Neural cell (in vitro differentiated cells): ENCODE results near the gene CRISP3. TPM values are rescaled to one million over a fixed set of nuclear protein-coding genes. Genes with fewer than 3 reads are reported as not detected.

ENCODE experiments used
- H2AFZ ChIP-seq: fragments of 200-600, 300-800 bp; sonication (generic), shearing (Covaris generic); 2 replicates; pipeline ENCODE4 v1.6.0; 2014; ENCODE audit warnings: low read depth, mild to moderate bottlenecking, antibody characterized with exemption, low read length, moderate library complexity
- H3F3A ChIP-seq: fragments of 200-600 bp; shearing (Covaris generic); 2 replicates; pipeline ENCODE4 v1.6.1; 2016; ENCODE audit warnings: mild to moderate bottlenecking, moderate library complexity, mixed read lengths, antibody characterized with exemption, low read length; ENCODE audit not compliant: insufficient read depth, poor library complexity, severe bottlenecking
- H3K27ac ChIP-seq: fragments of 200-600, 300-800 bp; sonication (generic), shearing (Covaris generic); 2 replicates; pipeline ENCODE4 v1.5.1; 2014; ENCODE audit warnings: mild to moderate bottlenecking, low read length, moderate library complexity
- H3K27me3 ChIP-seq: fragments of 300-800, 200-600 bp; sonication (generic), shearing (Covaris generic); 2 replicates; pipeline ENCODE4 v1.6.0; 2014; ENCODE audit warnings: mild to moderate bottlenecking, low read depth, low read length, moderate library complexity; ENCODE audit not compliant: insufficient read depth
- H3K36me3 ChIP-seq: fragments of 300-800, 200-600 bp; sonication (generic), shearing (Covaris generic); 2 replicates; pipeline ENCODE4 v1.5.1; 2014; ENCODE audit warnings: mild to moderate bottlenecking, antibody characterized with exemption, low read length, moderate library complexity; ENCODE audit not compliant: insufficient read depth
- H3K4me2 ChIP-seq: fragments of 300-800, 200-600 bp; sonication (generic), shearing (Covaris generic); 2 replicates; pipeline ENCODE4 v1.6.0; 2014; ENCODE audit warnings: mild to moderate bottlenecking, low read length
- H3K4me3 ChIP-seq: fragments of 300-800, 200-600 bp; sonication (generic), shearing (Covaris generic); 2 replicates; pipeline ENCODE4 v1.5.1; 2014; ENCODE audit warnings: mild to moderate bottlenecking, low read length, moderate library complexity
- H3K79me2 ChIP-seq: fragments of 200-600 bp; shearing (Covaris generic); replicated peaks from 2 replicates; pipeline ENCODE4 v1.6.0; 2014; ENCODE audit warnings: mild to moderate bottlenecking, low read length, moderate library complexity; ENCODE audit not compliant: insufficient read depth
- H3K9ac ChIP-seq: fragments of 300-800, 200-600 bp; sonication (generic), shearing (Covaris generic); 2 replicates; pipeline ENCODE4 v1.6.1; 2016; ENCODE audit warnings: mild to moderate bottlenecking, low read length, mixed read lengths
- H3K9me2 ChIP-seq: fragments of 200-600 bp; shearing (Covaris generic); 2 replicates; pipeline ENCODE4 v1.6.1; 2016; ENCODE audit warnings: mild to moderate bottlenecking, low read length, mixed read lengths; ENCODE audit not compliant: insufficient read depth
- H3K9me3 ChIP-seq: fragments of 200-600, 300-800 bp; sonication (generic), shearing (Covaris generic); 2 replicates; pipeline ENCODE4 v1.6.1; 2016; ENCODE audit warnings: mild to moderate bottlenecking, mixed run types, low read length, moderate library complexity, mixed read lengths
- H4K20me1 ChIP-seq: fragments of 200-600 bp; shearing (Covaris generic); 2 replicates; pipeline ENCODE4 v1.6.1; 2016; ENCODE audit warnings: mild to moderate bottlenecking, mixed run types; ENCODE audit not compliant: insufficient read depth
- EP300 ChIP-seq: fragments of 450-650 bp; conservative IDR thresholded peaks from 2 replicates; pipeline ENCODE4 v1.6.1; 2014; ENCODE audit warnings: antibody characterized with exemption, mild to moderate bottlenecking, moderate library complexity; ENCODE audit not compliant: poor library complexity, severe bottlenecking
- EZH2 ChIP-seq: fragments of 200-600, 300-800 bp; shearing (Covaris generic), sonication (generic); IDR thresholded peaks from 2 replicates; pipeline ENCODE4 v1.6.1; 2014; ENCODE audit warnings: antibody characterized with exemption, low read length, borderline replicate concordance, mild to moderate bottlenecking; ENCODE audit not compliant: insufficient read depth, poor library complexity, severe bottlenecking
- MXI1 ChIP-seq: fragments of 450-650 bp; conservative IDR thresholded peaks from 2 replicates; pipeline ENCODE4 v1.6.1; 2014; ENCODE audit warnings: antibody characterized with exemption, mild to moderate bottlenecking; ENCODE audit not compliant: poor library complexity, severe bottlenecking
- POLR2AphosphoS5 ChIP-seq: IDR thresholded peaks from 2 replicates; pipeline ENCODE4 v1.6.1; 2012
- RAD21 ChIP-seq: fragments of 450-650 bp; conservative IDR thresholded peaks from 2 replicates; pipeline ENCODE4 v1.6.1; 2014; ENCODE audit warnings: antibody characterized with exemption, mild to moderate bottlenecking, moderate library complexity
- REST ChIP-seq: IDR thresholded peaks from 2 replicates; pipeline ENCODE4 v1.6.1; 2012; ENCODE audit warnings: borderline replicate concordance
- SMC3 ChIP-seq: fragments of 450-650 bp; conservative IDR thresholded peaks from 2 replicates; pipeline ENCODE4 v1.6.1; 2014; ENCODE audit warnings: antibody characterized with exemption, mild to moderate bottlenecking, moderate library complexity; ENCODE audit not compliant: poor library complexity
- TAF1 ChIP-seq: IDR thresholded peaks from 2 replicates; pipeline ENCODE4 v1.6.1; 2012; ENCODE audit warnings: low read depth
- polyA plus RNA-seq: library from polyadenylated mRNA; depleted of rRNA; stranded (reverse); fragments of >200 nt; gene quantifications from 2 replicates; pipeline ENCODE4 v1.2.3, GENCODE V29; 2014
- TF ChIP-seq, protein P1 (sequence below): fragments of 450-650 bp; IDR thresholded peaks from 2 replicates; pipeline ENCODE4 v1.5.1; 2014; ENCODE audit warnings: antibody characterized with exemption, mild to moderate bottlenecking, moderate library complexity; ENCODE audit not compliant: poor library complexity, severe bottlenecking

The CRISP3 gene
- polyA plus RNA-seq, 1 donor from 2014 or later: not detected

DNA sequence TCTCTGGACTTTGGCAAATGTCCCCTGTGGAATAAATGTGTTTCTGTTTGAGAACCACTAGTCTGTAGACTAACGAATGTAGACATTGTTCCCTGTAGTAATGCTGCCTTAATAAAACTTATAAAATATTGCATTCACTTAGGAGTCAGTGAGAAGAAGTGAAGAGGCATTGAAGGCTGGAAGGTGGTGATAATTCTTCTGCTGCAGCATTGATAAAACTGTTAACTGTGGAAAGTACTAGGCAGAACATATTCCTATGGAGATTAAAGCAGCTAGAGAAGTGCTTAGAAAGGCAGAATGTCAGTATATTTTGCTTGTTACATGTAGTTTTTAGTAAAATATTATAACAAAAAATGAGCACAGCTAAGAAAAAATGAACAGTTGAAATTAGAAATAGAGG is 38.1 kb upstream of the CRISP3 start:
- H3K27ac ChIP-seq: no peak overlapping the region
- H4K20me1 ChIP-seq: no peaks in the 10 kb centered on the region
- no peak overlapping the region for H3K9ac ChIP-seq
- H3K4me2 ChIP-seq: no peak overlapping the region
- no peaks in the 10 kb centered on the region for H3K79me2 ChIP-seq
- no peaks in the 10 kb centered on the region for H3K9me3 ChIP-seq
- H3K27me3 ChIP-seq: no peaks in the 10 kb centered on the region
- no peak overlapping the region for H2AFZ ChIP-seq
- H3K9me2 ChIP-seq: no peaks in the 10 kb centered on the region
- H3F3A ChIP-seq: no peaks in the 10 kb centered on the region
- no peak for TF ChIP-seq RAD21
- TF ChIP-seq POLR2AphosphoS5: no peak
- no peak for TF ChIP-seq TAF1
- H3K36me3 ChIP-seq: no peaks in the 10 kb centered on the region
- H3K4me3 ChIP-seq: no peak overlapping the region

DNA sequence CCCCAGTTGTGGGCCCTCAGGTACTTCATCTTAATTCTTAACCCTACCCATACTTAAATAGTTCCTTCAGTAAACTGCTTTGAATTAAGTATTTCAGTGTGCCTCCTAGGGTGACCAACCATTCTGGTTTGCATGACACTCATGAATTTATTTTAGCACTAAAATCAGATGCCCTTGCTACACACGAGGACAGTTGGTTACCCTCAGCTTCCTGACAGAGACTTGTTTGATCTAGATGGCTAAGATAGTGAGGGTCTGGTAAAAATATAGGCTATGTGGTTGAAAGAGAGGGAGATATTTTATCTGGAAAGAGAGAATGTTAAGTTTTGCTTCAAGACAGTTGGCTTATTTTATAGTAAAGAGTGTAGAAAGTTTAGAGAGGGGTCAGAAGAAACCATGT is 32.3 kb upstream of the CRISP3 start:
- no peak overlapping the region for H2AFZ ChIP-seq
- no peaks in the 10 kb centered on the region for H3F3A ChIP-seq
- H3K4me3 ChIP-seq: no peak overlapping the region
- no peaks in the 10 kb centered on the region for H3K79me2 ChIP-seq
- TF ChIP-seq REST (no peak), POLR2AphosphoS5 (no peak), EZH2 (no peak), MXI1 (no peak), RAD21 (no peak), SMC3 (no peak), EP300 (no peak)
- H3K27me3 ChIP-seq: no peaks in the 10 kb centered on the region
- H3K9ac ChIP-seq: no peak overlapping the region
- H3K36me3 ChIP-seq: no peaks in the 10 kb centered on the region
- no peak overlapping the region for H3K4me2 ChIP-seq
- H3K9me3 ChIP-seq: no peaks in the 10 kb centered on the region
- no peak overlapping the region for H3K27ac ChIP-seq
- H4K20me1 ChIP-seq: no peaks in the 10 kb centered on the region
- no peaks in the 10 kb centered on the region for H3K9me2 ChIP-seq

DNA sequence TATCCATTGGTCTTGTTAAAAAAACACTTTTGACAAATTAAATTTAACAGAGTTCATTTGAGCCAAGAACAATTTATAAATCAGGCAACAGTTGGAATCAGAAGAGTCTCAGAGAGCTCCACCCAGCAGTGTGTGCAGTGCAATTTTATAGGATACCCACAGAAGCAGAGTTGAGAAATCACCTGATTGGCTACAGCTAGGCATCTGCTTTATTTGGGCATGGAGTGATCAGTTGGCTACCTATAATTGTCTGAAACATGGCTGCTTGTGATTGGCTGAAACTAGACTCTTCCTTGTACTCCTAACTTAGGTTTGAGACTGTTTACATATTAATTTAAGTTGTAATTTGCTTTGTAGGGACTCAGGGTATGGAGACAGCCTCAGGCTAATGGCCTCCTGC is 30.9 kb upstream of the CRISP3 start:
- H3K9me2 ChIP-seq: no peaks in the 10 kb centered on the region
- no peaks in the 10 kb centered on the region for H4K20me1 ChIP-seq
- H3K36me3 ChIP-seq: no peaks in the 10 kb centered on the region
- no peak overlapping the region for H2AFZ ChIP-seq
- no peak overlapping the region for H3K27ac ChIP-seq
- no peaks in the 10 kb centered on the region for H3K79me2 ChIP-seq
- no peaks in the 10 kb centered on the region for H3K27me3 ChIP-seq
- H3K9me3 ChIP-seq: no peaks in the 10 kb centered on the region
- no peak overlapping the region for H3K4me2 ChIP-seq
- TF ChIP-seq REST (no peak), MXI1 (no peak), TAF1 (no peak), POLR2AphosphoS5 (no peak), EP300 (no peak)
- TF ChIP-seq, protein P1, sequence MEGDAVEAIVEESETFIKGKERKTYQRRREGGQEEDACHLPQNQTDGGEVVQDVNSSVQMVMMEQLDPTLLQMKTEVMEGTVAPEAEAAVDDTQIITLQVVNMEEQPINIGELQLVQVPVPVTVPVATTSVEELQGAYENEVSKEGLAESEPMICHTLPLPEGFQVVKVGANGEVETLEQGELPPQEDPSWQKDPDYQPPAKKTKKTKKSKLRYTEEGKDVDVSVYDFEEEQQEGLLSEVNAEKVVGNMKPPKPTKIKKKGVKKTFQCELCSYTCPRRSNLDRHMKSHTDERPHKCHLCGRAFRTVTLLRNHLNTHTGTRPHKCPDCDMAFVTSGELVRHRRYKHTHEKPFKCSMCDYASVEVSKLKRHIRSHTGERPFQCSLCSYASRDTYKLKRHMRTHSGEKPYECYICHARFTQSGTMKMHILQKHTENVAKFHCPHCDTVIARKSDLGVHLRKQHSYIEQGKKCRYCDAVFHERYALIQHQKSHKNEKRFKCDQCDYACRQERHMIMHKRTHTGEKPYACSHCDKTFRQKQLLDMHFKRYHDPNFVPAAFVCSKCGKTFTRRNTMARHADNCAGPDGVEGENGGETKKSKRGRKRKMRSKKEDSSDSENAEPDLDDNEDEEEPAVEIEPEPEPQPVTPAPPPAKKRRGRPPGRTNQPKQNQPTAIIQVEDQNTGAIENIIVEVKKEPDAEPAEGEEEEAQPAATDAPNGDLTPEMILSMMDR: no peak
- H3K9ac ChIP-seq: no peak overlapping the region
- H3K4me3 ChIP-seq: no peak overlapping the region
- H3F3A ChIP-seq: no peaks in the 10 kb centered on the region
